Peyer's patch (tissue), 4 donors: ENCODE measurements around the gene PGM5. TPM values are rescaled to one million over a fixed set of nuclear protein-coding genes. Genes with fewer than 3 reads are reported as not detected.

Source experiments
- DNase-seq, 3 donors: peaks; one replicate each; pipeline ENCODE4 v3.0.0-alpha.2; 2017 to 2019
- H3K27ac ChIP-seq, 4 donors: fragments of 200-600 bp; sonication (generic); one replicate each; pipeline ENCODE4 v1.5.1; 2016 to 2019
- H3K27me3 ChIP-seq, 2 donors: fragments of 200-600 bp; sonication (generic); one replicate each; pipeline ENCODE4 v1.5.1; 2019
- H3K36me3 ChIP-seq, 3 donors: fragments of 200-600 bp; sonication (generic); one replicate each; pipeline ENCODE4 v1.5.1; 2016 to 2019
- H3K4me1 ChIP-seq, 4 donors: fragments of 200-600 bp; sonication (generic); one replicate each; pipeline ENCODE4 v1.5.1; 2016 to 2019
- H3K4me3 ChIP-seq, 4 donors: fragments of 200-600 bp; sonication (generic); 1 replicate in 3 of 4; 2 replicates in 1 of 4; pipeline ENCODE4 v1.5.1; 2016 to 2019; ENCODE audit warnings: mild to moderate bottlenecking in 1 of 4
- H3K9me3 ChIP-seq, 4 donors: fragments of 200-600 bp; sonication (generic); one replicate each; pipeline ENCODE4 v1.5.1; 2016 to 2019; ENCODE audit warnings: mild to moderate bottlenecking in 1 of 4
- POLR2A ChIP-seq, 2 donors: fragments of 450-650 bp; IDR thresholded peaks; one replicate each; pipeline ENCODE4 v1.5.1; 2017; ENCODE audit warnings: antibody characterized with exemption in 2 of 2, mild to moderate bottlenecking in 2 of 2, moderate library complexity in 2 of 2
- total RNA-seq, 4 donors: library from RNA; depleted of rRNA; stranded (reverse); fragments of >200 nt; gene quantifications; one replicate each; pipeline ENCODE4 v1.1.0, GENCODE V29; 2016
- TF ChIP-seq, protein P1 (sequence below), 6 experiments: fragments of 450-650 bp in 4 of 6; fragments of 200-600 bp in 2 of 6; sonication (generic) in 1 of 6; IDR thresholded peaks; one replicate each; pipeline ENCODE4 v1.5.1; 2017 to 2019; ENCODE audit warnings: antibody characterized with exemption in 6 of 6, mild to moderate bottlenecking in 3 of 6, moderate library complexity in 1 of 6

Gene PGM5
- total RNA-seq, 4 donors from 2014 or later, result 7.5 to 30.5 (median 23.6) TPM

DNA sequence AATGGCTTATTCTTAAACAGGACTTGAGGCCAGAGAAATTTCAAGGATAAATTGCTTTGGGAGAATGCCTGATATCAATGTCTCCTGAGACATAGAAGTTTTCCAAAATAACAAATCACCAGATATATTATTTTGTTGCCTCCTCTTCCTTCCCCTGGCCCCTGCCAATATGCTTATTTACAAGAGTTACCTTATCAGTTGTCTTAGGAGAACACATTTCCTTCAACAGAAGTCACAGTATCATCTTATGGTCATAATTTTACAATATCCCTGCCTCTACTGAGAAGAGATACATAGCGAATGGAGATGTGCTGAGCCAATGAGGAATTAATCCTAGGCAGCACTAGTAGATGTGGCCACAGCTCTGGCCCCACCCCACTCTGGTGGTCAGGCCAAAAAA lies 141.2 kb downstream of the PGM5 start:
- Histone ChIP-seq H3K36me3 (peaks cover 0 to 4% (median 0%) of the 10 kb centered on the region in 3 donors), H3K4me1 (no peaks in the 10 kb centered on the region), H3K4me3 (no peak overlapping the region), H3K27ac (no peak overlapping the region), H3K9me3 (no peaks in the 10 kb centered on the region), H3K27me3 (no peaks in the 10 kb centered on the region)
- DNase-seq, result no peak
- no peak for TF ChIP-seq POLR2A (IDR thresholded peaks at IDR 0.05)
- TF ChIP-seq, protein P1, sequence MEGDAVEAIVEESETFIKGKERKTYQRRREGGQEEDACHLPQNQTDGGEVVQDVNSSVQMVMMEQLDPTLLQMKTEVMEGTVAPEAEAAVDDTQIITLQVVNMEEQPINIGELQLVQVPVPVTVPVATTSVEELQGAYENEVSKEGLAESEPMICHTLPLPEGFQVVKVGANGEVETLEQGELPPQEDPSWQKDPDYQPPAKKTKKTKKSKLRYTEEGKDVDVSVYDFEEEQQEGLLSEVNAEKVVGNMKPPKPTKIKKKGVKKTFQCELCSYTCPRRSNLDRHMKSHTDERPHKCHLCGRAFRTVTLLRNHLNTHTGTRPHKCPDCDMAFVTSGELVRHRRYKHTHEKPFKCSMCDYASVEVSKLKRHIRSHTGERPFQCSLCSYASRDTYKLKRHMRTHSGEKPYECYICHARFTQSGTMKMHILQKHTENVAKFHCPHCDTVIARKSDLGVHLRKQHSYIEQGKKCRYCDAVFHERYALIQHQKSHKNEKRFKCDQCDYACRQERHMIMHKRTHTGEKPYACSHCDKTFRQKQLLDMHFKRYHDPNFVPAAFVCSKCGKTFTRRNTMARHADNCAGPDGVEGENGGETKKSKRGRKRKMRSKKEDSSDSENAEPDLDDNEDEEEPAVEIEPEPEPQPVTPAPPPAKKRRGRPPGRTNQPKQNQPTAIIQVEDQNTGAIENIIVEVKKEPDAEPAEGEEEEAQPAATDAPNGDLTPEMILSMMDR (IDR thresholded peaks at IDR 0.05), result no peak

DNA sequence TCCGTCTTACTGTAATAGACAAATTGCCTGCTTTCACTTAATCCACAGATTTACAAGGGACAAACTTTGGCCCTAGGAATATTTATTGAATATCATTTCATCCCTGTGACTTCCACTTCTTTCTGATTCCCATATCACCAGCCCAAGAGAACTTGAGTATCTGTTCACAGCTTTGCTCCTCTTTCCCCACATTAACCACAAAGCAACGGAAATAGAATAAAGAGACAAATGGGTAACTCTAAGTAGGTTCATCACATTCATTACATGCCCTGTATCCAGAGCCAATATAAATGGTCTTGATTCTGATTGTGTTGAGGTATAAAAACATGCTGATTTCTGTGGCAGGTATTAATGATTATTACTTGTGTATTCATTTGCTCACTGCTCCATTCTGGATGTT lies 142.4 kb downstream of the PGM5 start:
- no peaks in the 10 kb centered on the region for H3K27me3 ChIP-seq
- peak overlapping the region in 1 of 4 donors; percentile 69 for H3K27ac ChIP-seq
- DNase-seq, result no peak
- peaks cover 0 to 4% (median 0%) of the 10 kb centered on the region in 3 donors for H3K36me3 ChIP-seq
- no peak for TF ChIP-seq POLR2A (IDR thresholded peaks at IDR 0.05)
- TF ChIP-seq, protein P1 (IDR thresholded peaks at IDR 0.05), result no peak
- H3K4me1 ChIP-seq, result no peaks in the 10 kb centered on the region
- no peaks in the 10 kb centered on the region for H3K9me3 ChIP-seq
- no peak overlapping the region for H3K4me3 ChIP-seq

DNA sequence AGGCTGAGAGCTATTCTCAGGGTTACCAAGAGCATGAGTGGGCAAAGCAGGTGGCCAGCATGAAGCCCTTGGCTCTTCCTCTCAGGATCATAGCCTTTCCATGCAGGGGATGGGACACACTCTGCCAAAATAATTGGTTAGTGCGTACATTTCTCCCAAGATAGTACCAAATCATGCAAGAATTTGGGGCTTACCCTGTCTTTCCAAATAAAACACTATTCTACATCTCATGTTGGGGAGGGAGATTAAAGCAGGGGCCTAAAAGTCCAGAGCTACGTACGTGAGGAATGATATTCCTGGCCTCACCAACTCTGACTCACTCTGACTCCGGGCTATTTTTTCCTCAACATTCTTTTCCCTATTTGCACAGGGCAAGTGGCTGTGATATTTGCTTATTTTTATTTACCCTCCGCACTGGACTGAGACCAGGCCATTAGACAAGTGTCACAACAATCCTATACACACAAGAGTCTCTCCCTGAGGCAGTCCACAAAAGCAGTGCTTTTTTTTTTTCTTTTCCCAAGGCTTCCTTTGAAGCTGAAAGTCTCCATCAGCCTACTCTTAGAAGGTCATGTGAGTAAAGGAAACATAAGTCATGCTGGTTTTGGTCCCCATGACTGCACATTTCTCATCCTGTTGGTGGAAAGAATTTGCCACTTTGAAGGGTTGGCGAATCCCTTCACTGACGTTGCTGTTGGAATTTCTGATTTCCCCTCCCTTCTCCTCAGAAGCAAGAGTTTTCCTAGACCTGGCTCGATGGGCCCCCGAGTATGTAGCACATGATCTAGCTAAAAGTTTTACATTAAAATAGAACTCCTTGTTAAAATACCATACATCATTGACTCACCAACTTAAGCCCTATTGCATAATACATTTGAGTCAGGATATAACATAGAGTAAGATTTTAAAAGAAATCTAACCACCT lies 144.3 kb downstream of the PGM5 start:
- no peak for DNase-seq
- no peaks in the 10 kb centered on the region for H3K27me3 ChIP-seq
- peak overlapping the region in 2 of 4 donors; percentile 46 to 69 for H3K27ac ChIP-seq
- H3K4me1 ChIP-seq, result peaks cover 0 to 3% (median 0%) of the 10 kb centered on the region in 4 donors
- no peak for TF ChIP-seq POLR2A (IDR thresholded peaks at IDR 0.05)
- TF ChIP-seq, protein P1 (IDR thresholded peaks at IDR 0.05), result no peak
- peaks cover 0 to 4% (median 0%) of the 10 kb centered on the region in 3 donors for H3K36me3 ChIP-seq
- no peak overlapping the region for H3K4me3 ChIP-seq
- no peaks in the 10 kb centered on the region for H3K9me3 ChIP-seq

DNA sequence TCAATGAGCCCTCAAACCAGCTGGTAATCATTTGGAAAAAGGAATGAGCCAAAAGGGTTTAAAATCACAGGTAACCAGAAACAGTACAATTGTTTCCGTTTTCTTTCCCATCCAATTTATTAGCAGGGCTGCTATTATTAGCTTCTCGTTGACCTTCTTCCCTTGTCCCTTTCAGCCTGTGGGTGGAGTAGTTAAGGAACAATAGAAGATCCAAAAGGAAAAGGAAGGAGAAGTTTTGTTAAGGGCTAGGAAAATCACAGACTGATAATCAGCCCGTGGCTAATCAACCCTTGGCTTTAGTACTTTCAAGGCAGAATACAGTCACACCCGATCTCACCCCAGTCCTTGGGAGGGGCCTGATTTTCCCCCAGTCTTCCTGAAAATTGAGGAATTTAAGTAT lies 145.9 kb downstream of the PGM5 start:
- peaks cover 0 to 9% (median 0%) of the 10 kb centered on the region in 4 donors for H3K4me1 ChIP-seq
- no peak for DNase-seq
- H3K27ac ChIP-seq, result peak overlapping the region in 1 of 4 donors; percentile 13

DNA sequence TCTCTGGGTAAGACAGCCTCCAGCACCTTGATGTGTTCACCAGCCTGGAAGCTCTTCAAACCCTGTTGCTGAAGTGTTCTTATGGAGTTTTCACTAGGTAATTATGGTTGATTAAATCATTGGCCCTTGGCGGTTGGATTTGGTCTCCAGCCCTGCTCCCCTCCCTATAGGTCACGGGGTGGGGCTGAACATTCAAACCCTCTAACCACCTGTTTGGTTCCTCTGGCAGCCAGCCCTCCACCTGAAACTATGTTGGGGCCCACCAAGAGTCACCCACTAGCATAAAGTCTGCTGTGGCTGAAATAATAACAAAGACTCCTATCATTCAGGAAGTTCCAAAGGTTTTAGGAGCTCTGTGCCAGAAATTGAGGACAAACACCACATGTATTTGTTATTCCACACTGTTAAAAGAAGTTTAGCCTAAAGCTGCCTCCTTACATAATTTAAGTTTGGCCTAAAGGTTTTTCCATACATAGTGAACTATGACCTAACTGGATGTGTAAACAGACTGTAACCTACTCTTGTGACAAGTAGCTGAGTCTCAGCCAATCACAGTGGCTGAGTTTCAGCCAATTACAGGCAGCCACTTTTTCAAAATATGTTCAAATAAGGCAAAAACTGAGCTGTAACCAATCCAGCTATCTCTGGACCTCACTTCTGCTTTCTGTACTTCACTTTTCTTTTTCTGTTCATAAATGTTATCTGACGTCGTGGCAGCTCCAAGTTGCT lies 149.4 kb downstream of the PGM5 start:
- Histone ChIP-seq H3K27me3 (no peaks in the 10 kb centered on the region), H3K36me3 (no peaks in the 10 kb centered on the region), H3K4me3 (no peak overlapping the region), H3K27ac (peak overlapping the region in 3 of 4 donors; percentile 13 to 63 (median 55)), H3K4me1 (peaks cover 0 to 9% (median 0%) of the 10 kb centered on the region in 4 donors), H3K9me3 (no peaks in the 10 kb centered on the region)
- no peak for DNase-seq
- TF ChIP-seq, protein P1 (IDR thresholded peaks at IDR 0.05), result no peak
- TF ChIP-seq POLR2A (IDR thresholded peaks at IDR 0.05), result no peak

More for the DNA sequence above, 145.9 kb downstream of the PGM5 start:
- Histone ChIP-seq H3K36me3 (peaks cover 0 to 4% (median 0%) of the 10 kb centered on the region in 3 donors), H3K9me3 (no peaks in the 10 kb centered on the region), H3K4me3 (no peak overlapping the region), H3K27me3 (no peaks in the 10 kb centered on the region)
- TF ChIP-seq, protein P1 (IDR thresholded peaks at IDR 0.05), result no peak
- no peak for TF ChIP-seq POLR2A (IDR thresholded peaks at IDR 0.05)
